GM23338 (cell line): ENCODE results near the gene ZFYVE28. TPM values are rescaled to one million over a fixed set of nuclear protein-coding genes. Genes with fewer than 3 reads are reported as not detected.

Experiments
- ATAC-seq: fragments of 200-7000 bp; cut with Tn5 transposase; 3 replicates; pipeline ENCODE4 v1.9.1; 2020
- DNase-seq: peaks from one replicate; pipeline ENCODE4 v3.0.0-alpha.2; 2015; ENCODE audit warnings: low spot score
- H2AFZ ChIP-seq: fragments of 200-600 bp; sonication (generic); 2 replicates; pipeline ENCODE4 v1.8.0; 2016; ENCODE audit warnings: antibody characterized with exemption, mild to moderate bottlenecking, moderate library complexity
- H3F3A ChIP-seq: fragments of 200-600 bp; sonication (generic); replicated peaks from 2 replicates; pipeline ENCODE4 v1.8.0; 2017; ENCODE audit warnings: antibody characterized with exemption, mixed run types, low read depth
- H3K27ac ChIP-seq: fragments of 200-600 bp; sonication (generic); 2 replicates; pipeline ENCODE4 v1.6.1; 2016; ENCODE audit warnings: low read depth
- H3K27me3 ChIP-seq: fragments of 200-600 bp; sonication (generic); 2 replicates; pipeline ENCODE4 v1.8.0; 2016; ENCODE audit warnings: mild to moderate bottlenecking, mixed run types, moderate library complexity; ENCODE audit not compliant: insufficient read depth
- H3K36me3 ChIP-seq: fragments of 200-600 bp; sonication (generic); 2 replicates; pipeline ENCODE4 v1.8.0; 2016; ENCODE audit warnings: mild to moderate bottlenecking; ENCODE audit not compliant: insufficient read depth
- H3K4me1 ChIP-seq: fragments of 200-600 bp; sonication (generic); 2 replicates; pipeline ENCODE4 v1.8.0; 2016; ENCODE audit warnings: mild to moderate bottlenecking, moderate library complexity; ENCODE audit not compliant: insufficient read depth
- H3K4me2 ChIP-seq: fragments of 200-600 bp; sonication (generic); 2 replicates; pipeline ENCODE4 v1.7.1; 2017; ENCODE audit warnings: mixed run types
- H3K4me3 ChIP-seq: fragments of 200-600 bp; sonication (generic); 2 replicates; pipeline ENCODE4 v1.6.1; 2016; ENCODE audit warnings: mixed run types
- H3K79me2 ChIP-seq: fragments of 200-600 bp; sonication (generic); replicated peaks from 2 replicates; pipeline ENCODE4 v1.8.0; 2017; ENCODE audit warnings: mild to moderate bottlenecking; ENCODE audit not compliant: insufficient read depth
- H3K9me2 ChIP-seq: fragments of 200-600 bp; sonication (generic); 2 replicates; pipeline ENCODE4 v1.8.0; 2017; ENCODE audit not compliant: insufficient read depth
- H4K20me1 ChIP-seq: fragments of 200-600 bp; sonication (generic); replicated peaks from 2 replicates; pipeline ENCODE4 v1.8.0; 2017; ENCODE audit warnings: mild to moderate bottlenecking; ENCODE audit not compliant: insufficient read depth
- H3K27ac Mint-ChIP-seq: 2 replicates; pipeline ENCODE4 v1.8.0; 2020; ENCODE audit warnings: inconsistent platforms, mild to moderate bottlenecking, moderate library complexity, mixed read lengths
- H3K27me3 Mint-ChIP-seq: 3 replicates; pipeline ENCODE4 v1.8.0; 2022; ENCODE audit warnings: low read depth, mild to moderate bottlenecking, moderate library complexity, mixed read lengths, inconsistent platforms; ENCODE audit not compliant: insufficient read depth, poor library complexity
- H3K36me3 Mint-ChIP-seq: 3 replicates; pipeline ENCODE4 v1.8.0; 2021; ENCODE audit warnings: low read depth, mild to moderate bottlenecking, inconsistent platforms, moderate library complexity, mixed read lengths
- H3K4me1 Mint-ChIP-seq: 3 replicates; pipeline ENCODE4 v1.8.0; 2020; ENCODE audit warnings: mild to moderate bottlenecking, inconsistent platforms, mixed read lengths
- H3K4me3 Mint-ChIP-seq: 3 replicates; pipeline ENCODE4 v1.8.0; 2021; ENCODE audit warnings: moderate library complexity, mild to moderate bottlenecking, inconsistent platforms, mixed read lengths
- H3K9me3 Mint-ChIP-seq: 3 replicates; pipeline ENCODE4 v1.8.0; 2020; ENCODE audit warnings: moderate library complexity, mild to moderate bottlenecking, inconsistent platforms, mixed read lengths
- EZH2 ChIP-seq: fragments of 200-600 bp; sonication (generic); IDR thresholded peaks from one replicate; pipeline ENCODE4 v1.8.0; 2017; ENCODE audit warnings: antibody characterized with exemption, mild to moderate bottlenecking, low read depth; ENCODE audit not compliant: unreplicated experiment
- EZH2phosphoT487 ChIP-seq: fragments of 200-600 bp; sonication (generic); IDR thresholded peaks from one replicate; pipeline ENCODE4 v1.8.1; 2018; ENCODE audit warnings: antibody characterized with exemption; ENCODE audit not compliant: unreplicated experiment
- NANOG ChIP-seq: IDR thresholded peaks from 2 replicates; pipeline ENCODE4 v1.6.1; 2016; ENCODE audit warnings: antibody characterized with exemption, borderline replicate concordance
- STAT1 ChIP-seq: IDR thresholded peaks from one replicate; pipeline ENCODE4 v1.6.1; 2016; ENCODE audit warnings: antibody characterized with exemption; ENCODE audit not compliant: unreplicated experiment
- ZNF331 ChIP-seq: fragments of 250-450 bp; sonication (Bioruptor Pico); IDR thresholded peaks from 2 replicates; pipeline ENCODE4 v1.5.0; 2020; ENCODE audit warnings: low read depth, mild to moderate bottlenecking, moderate library complexity
- polyA plus RNA-seq: library from polyadenylated mRNA; unstranded; fragments of >200 nt; fragmentation: Nextera tagmentation; extraction: Ambion mirVana; gene quantifications from 2 replicates; pipeline ENCODE4 v1.2.1, GENCODE V29; 2016
- total RNA-seq: library from RNA; depleted of rRNA; stranded (reverse); fragments of >200 nt; shearing (Covaris generic); gene quantifications from 2 replicates; pipeline ENCODE4 v1.2.3, GENCODE V29; 2014
- TF ChIP-seq, protein P1 (sequence below): IDR thresholded peaks from 2 replicates; pipeline ENCODE4 v1.6.1; 2016; ENCODE audit warnings: antibody characterized with exemption
- TF ChIP-seq, protein P2 (sequence below), 2 experiments: fragments of 200-600 bp in 1 of 2; sonication (generic) in 1 of 2; conservative IDR thresholded peaks; 2 replicates each; pipeline versions ENCODE4 v1.5.1 to v1.6.1; 2016 to 2017; ENCODE audit warnings: antibody characterized with exemption in 2 of 2, low read depth in 2 of 2, mild to moderate bottlenecking in 2 of 2, moderate library complexity in 1 of 2
- TF ChIP-seq, protein P3 (sequence below): fragments of 250-450 bp; sonication (Bioruptor Pico); IDR thresholded peaks from 2 replicates; pipeline ENCODE4 v1.5.0; 2020; ENCODE audit warnings: mild to moderate bottlenecking, moderate library complexity
- TF ChIP-seq, protein P4 (sequence below): IDR thresholded peaks from one replicate; pipeline ENCODE4 v1.6.1; 2018; ENCODE audit warnings: antibody characterized with exemption; ENCODE audit not compliant: unreplicated experiment

The ZFYVE28 gene
- total and polyA plus RNA-seq, 2 experiments from 2014 or later = 2.6 to 4.6 TPM

DNA sequence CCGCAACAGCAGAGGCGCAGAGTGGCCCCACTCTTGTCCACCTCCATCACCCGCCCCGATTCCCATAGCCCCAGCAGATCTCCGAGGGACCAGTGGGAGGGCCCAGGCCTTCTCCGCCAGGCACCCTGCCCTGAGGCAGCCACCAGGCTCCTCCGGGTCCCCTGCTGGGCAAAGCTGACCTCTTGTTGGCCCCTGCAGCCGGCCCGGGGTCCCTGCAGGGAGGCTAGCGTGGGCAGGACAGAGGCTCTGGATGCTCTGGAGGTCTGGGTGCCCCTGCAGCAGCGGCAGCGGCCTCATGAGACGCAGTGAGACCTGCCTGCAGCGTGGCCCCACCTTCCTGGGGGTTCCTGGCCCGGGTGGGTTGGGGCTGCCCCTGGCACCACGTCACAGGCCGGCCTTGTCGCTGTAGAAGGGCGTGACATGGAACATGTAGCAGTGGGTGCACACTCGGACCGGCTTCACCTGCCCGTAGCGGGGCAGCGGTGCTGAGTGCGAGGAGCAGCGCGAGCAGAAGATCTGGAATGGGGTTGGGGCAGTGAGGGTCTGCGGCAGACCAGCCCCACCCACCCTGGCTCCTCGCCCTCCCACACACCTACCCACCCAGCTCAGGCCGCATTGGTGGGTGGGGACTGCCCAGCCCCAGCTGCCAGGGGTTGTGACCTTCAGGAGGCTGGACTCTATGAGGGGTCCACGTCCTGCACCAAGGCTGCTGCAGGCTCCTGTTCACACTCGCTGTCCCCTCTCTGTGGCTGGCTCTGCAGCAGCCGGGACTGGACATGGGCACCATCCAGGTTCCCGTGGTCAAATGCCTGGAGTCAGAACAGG, 147.9 kb downstream of the ZFYVE28 start:
- no peaks in the 10 kb centered on the region for H4K20me1 ChIP-seq
- H3K79me2 ChIP-seq = no peaks in the 10 kb centered on the region
- H3K4me2 ChIP-seq = no peak overlapping the region
- H3K9me3 Mint-ChIP-seq = no peaks in the 10 kb centered on the region
- ATAC-seq (no peak), DNase-seq (no peak)
- peaks cover 9% of the 10 kb centered on the region for H3K4me1 ChIP-seq
- no peak overlapping the region for H3K27ac ChIP-seq
- H3K9me2 ChIP-seq = no peaks in the 10 kb centered on the region
- H2AFZ ChIP-seq = no peak overlapping the region
- TF ChIP-seq, protein P1, sequence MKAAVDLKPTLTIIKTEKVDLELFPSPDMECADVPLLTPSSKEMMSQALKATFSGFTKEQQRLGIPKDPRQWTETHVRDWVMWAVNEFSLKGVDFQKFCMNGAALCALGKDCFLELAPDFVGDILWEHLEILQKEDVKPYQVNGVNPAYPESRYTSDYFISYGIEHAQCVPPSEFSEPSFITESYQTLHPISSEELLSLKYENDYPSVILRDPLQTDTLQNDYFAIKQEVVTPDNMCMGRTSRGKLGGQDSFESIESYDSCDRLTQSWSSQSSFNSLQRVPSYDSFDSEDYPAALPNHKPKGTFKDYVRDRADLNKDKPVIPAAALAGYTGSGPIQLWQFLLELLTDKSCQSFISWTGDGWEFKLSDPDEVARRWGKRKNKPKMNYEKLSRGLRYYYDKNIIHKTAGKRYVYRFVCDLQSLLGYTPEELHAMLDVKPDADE = no peak
- TF ChIP-seq, protein P2, sequence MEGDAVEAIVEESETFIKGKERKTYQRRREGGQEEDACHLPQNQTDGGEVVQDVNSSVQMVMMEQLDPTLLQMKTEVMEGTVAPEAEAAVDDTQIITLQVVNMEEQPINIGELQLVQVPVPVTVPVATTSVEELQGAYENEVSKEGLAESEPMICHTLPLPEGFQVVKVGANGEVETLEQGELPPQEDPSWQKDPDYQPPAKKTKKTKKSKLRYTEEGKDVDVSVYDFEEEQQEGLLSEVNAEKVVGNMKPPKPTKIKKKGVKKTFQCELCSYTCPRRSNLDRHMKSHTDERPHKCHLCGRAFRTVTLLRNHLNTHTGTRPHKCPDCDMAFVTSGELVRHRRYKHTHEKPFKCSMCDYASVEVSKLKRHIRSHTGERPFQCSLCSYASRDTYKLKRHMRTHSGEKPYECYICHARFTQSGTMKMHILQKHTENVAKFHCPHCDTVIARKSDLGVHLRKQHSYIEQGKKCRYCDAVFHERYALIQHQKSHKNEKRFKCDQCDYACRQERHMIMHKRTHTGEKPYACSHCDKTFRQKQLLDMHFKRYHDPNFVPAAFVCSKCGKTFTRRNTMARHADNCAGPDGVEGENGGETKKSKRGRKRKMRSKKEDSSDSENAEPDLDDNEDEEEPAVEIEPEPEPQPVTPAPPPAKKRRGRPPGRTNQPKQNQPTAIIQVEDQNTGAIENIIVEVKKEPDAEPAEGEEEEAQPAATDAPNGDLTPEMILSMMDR (conservative IDR thresholded peaks at IDR 0.05; ENCODE audit: low read depth in 2 of 2) = no peak
- TF ChIP-seq EZH2phosphoT487 = no peak
- TF ChIP-seq EZH2 = no peak
- TF ChIP-seq ZNF331 = no peak
- TF ChIP-seq, protein P3, sequence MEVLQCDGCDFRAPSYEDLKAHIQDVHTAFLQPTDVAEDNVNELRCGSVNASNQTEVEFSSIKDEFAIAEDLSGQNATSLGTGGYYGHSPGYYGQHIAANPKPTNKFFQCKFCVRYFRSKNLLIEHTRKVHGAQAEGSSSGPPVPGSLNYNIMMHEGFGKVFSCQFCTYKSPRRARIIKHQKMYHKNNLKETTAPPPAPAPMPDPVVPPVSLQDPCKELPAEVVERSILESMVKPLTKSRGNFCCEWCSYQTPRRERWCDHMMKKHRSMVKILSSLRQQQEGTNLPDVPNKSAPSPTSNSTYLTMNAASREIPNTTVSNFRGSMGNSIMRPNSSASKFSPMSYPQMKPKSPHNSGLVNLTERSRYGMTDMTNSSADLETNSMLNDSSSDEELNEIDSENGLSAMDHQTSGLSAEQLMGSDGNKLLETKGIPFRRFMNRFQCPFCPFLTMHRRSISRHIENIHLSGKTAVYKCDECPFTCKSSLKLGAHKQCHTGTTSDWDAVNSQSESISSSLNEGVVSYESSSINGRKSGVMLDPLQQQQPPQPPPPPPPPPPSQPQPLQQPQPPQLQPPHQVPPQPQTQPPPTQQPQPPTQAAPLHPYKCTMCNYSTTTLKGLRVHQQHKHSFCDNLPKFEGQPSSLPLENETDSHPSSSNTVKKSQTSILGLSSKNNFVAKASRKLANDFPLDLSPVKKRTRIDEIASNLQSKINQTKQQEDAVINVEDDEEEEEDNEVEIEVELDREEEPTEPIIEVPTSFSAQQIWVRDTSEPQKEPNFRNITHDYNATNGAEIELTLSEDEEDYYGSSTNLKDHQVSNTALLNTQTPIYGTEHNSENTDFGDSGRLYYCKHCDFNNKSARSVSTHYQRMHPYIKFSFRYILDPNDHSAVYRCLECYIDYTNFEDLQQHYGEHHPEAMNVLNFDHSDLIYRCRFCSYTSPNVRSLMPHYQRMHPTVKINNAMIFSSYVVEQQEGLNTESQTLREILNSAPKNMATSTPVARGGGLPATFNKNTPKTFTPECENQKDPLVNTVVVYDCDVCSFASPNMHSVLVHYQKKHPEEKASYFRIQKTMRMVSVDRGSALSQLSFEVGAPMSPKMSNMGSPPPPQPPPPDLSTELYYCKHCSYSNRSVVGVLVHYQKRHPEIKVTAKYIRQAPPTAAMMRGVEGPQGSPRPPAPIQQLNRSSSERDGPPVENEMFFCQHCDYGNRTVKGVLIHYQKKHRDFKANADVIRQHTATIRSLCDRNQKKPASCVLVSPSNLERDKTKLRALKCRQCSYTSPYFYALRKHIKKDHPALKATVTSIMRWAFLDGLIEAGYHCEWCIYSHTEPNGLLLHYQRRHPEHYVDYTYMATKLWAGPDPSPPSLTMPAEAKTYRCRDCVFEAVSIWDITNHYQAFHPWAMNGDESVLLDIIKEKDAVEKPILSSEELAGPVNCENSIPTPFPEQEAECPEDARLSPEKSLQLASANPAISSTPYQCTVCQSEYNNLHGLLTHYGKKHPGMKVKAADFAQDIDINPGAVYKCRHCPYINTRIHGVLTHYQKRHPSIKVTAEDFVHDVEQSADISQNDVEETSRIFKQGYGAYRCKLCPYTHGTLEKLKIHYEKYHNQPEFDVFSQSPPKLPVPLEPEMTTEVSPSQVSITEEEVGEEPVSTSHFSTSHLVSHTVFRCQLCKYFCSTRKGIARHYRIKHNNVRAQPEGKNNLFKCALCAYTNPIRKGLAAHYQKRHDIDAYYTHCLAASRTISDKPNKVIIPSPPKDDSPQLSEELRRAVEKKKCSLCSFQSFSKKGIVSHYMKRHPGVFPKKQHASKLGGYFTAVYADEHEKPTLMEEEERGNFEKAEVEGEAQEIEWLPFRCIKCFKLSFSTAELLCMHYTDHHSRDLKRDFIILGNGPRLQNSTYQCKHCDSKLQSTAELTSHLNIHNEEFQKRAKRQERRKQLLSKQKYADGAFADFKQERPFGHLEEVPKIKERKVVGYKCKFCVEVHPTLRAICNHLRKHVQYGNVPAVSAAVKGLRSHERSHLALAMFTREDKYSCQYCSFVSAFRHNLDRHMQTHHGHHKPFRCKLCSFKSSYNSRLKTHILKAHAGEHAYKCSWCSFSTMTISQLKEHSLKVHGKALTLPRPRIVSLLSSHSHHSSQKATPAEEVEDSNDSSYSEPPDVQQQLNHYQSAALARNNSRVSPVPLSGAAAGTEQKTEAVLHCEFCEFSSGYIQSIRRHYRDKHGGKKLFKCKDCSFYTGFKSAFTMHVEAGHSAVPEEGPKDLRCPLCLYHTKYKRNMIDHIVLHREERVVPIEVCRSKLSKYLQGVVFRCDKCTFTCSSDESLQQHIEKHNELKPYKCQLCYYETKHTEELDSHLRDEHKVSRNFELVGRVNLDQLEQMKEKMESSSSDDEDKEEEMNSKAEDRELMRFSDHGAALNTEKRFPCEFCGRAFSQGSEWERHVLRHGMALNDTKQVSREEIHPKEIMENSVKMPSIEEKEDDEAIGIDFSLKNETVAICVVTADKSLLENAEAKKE (CRISPR knock-in tag) = no peak
- no peak for TF ChIP-seq STAT1
- TF ChIP-seq, protein P4, sequence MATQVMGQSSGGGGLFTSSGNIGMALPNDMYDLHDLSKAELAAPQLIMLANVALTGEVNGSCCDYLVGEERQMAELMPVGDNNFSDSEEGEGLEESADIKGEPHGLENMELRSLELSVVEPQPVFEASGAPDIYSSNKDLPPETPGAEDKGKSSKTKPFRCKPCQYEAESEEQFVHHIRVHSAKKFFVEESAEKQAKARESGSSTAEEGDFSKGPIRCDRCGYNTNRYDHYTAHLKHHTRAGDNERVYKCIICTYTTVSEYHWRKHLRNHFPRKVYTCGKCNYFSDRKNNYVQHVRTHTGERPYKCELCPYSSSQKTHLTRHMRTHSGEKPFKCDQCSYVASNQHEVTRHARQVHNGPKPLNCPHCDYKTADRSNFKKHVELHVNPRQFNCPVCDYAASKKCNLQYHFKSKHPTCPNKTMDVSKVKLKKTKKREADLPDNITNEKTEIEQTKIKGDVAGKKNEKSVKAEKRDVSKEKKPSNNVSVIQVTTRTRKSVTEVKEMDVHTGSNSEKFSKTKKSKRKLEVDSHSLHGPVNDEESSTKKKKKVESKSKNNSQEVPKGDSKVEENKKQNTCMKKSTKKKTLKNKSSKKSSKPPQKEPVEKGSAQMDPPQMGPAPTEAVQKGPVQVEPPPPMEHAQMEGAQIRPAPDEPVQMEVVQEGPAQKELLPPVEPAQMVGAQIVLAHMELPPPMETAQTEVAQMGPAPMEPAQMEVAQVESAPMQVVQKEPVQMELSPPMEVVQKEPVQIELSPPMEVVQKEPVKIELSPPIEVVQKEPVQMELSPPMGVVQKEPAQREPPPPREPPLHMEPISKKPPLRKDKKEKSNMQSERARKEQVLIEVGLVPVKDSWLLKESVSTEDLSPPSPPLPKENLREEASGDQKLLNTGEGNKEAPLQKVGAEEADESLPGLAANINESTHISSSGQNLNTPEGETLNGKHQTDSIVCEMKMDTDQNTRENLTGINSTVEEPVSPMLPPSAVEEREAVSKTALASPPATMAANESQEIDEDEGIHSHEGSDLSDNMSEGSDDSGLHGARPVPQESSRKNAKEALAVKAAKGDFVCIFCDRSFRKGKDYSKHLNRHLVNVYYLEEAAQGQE = no peak
- TF ChIP-seq NANOG = no peak
- no peaks in the 10 kb centered on the region for H3F3A ChIP-seq
- H3K27me3 Mint-ChIP-seq = peaks cover 6% of the 10 kb centered on the region
- H3K4me3 Mint-ChIP-seq = no peak overlapping the region
- H3K4me3 ChIP-seq = no peak overlapping the region
- H3K36me3 Mint-ChIP-seq = no peaks in the 10 kb centered on the region; the same call in 2 of the 3 replicates
- no peak overlapping the region for H3K27ac Mint-ChIP-seq
- H3K27me3 ChIP-seq = no peaks in the 10 kb centered on the region
- H3K36me3 ChIP-seq = no peaks in the 10 kb centered on the region
- peaks cover 15% of the 10 kb centered on the region for H3K4me1 Mint-ChIP-seq
